GM12873 (cell line): Measurements from ENCODE around the gene NUP93.

Experiments used
- CTCF ChIP-seq: IDR thresholded peaks from 2 replicates; pipeline ENCODE4 v1.5.1; 2012; ENCODE audit warnings: low read depth, mild to moderate bottlenecking, moderate library complexity, low read length, control low read depth; ENCODE audit not compliant: insufficient read depth; ENCODE audit errors: missing control alignments

NUP93 gene

GRCh38 chr16:56700195-56700594 lies 29.7 kb upstream of the NUP93 start:
- no peak for TF ChIP-seq CTCF

GRCh38 chr16:56700631-56701030 lies 29.3 kb upstream of the NUP93 start:
- no peak for TF ChIP-seq CTCF

GRCh38 chr16:56701534-56701933 lies 28.4 kb upstream of the NUP93 start:
- no peak for TF ChIP-seq CTCF

- no peak for TF ChIP-seq CTCF
Measured at GRCh38 chr16:56702836-56703235, 27.1 kb upstream of the NUP93 start.

- TF ChIP-seq CTCF: no peak
Measured at GRCh38 chr16:56708525-56709442, 21.1 kb upstream of the NUP93 start.

- TF ChIP-seq CTCF: no peak
Measured at GRCh38 chr16:56709443-56710040, 20.4 kb upstream of the NUP93 start.

GRCh38 chr16:56710181-56710737 lies 19.7 kb upstream of the NUP93 start:
- no peak for TF ChIP-seq CTCF
